Measurements from ENCODE around the gene FBLN7.
"Not testable (repeated sequence)": the region's sequence is repeated elsewhere in the genome, so short reads cannot be mapped to it uniquely, and the experiment has no call there.

Gene FBLN7

GRCh38 chr2:112183327-112184025, 45.3 kb downstream of the FBLN7 start:
- DNase-seq (ENCODE audit: low read depth, low spot score) = no peak

- DNase-seq (ENCODE audit: low read depth, low spot score) = no peak
Observed at GRCh38 chr2:112184121-112184520, 45.9 kb downstream of the FBLN7 start.

GRCh38 chr2:112185131-112185530, 46.9 kb downstream of the FBLN7 start:
- no peak for DNase-seq (ENCODE audit: low read depth, low spot score)

- no peak for DNase-seq (ENCODE audit: low read depth, low spot score)
Observed at GRCh38 chr2:112187046-112187715, 49.0 kb downstream of the FBLN7 start.

GRCh38 chr2:112187805-112188596, 49.8 kb downstream of the FBLN7 start:
- no peak for DNase-seq (ENCODE audit: low read depth, low spot score)

GRCh38 chr2:112189001-112189556, 50.9 kb downstream of the FBLN7 start:
- DNase-seq (ENCODE audit: low read depth, low spot score) = no peak

- no peak for DNase-seq (ENCODE audit: low read depth, low spot score)
Observed at GRCh38 chr2:112194028-112194427, 55.8 kb downstream of the FBLN7 start.

- DNase-seq (ENCODE audit: low read depth, low spot score) = no peak
Observed at GRCh38 chr2:112194482-112194881, 56.3 kb downstream of the FBLN7 start.

- DNase-seq (ENCODE audit: low read depth, low spot score) = no peak
Observed at GRCh38 chr2:112195167-112195766, 57.1 kb downstream of the FBLN7 start.

- no peak for DNase-seq (ENCODE audit: low read depth, low spot score)
Observed at GRCh38 chr2:112195950-112196349, 57.8 kb downstream of the FBLN7 start.

GRCh38 chr2:112197868-112198267, 59.7 kb downstream of the FBLN7 start:
- DNase-seq (ENCODE audit: low read depth, low spot score) = no peak

- no peak for DNase-seq (ENCODE audit: low read depth, low spot score)
Observed at GRCh38 chr2:112198780-112199179, 60.6 kb downstream of the FBLN7 start.

- DNase-seq (ENCODE audit: low read depth, low spot score) = no peak
Observed at GRCh38 chr2:112199188-112199587, 61.0 kb downstream of the FBLN7 start.

- no peak for DNase-seq (ENCODE audit: low read depth, low spot score)
Observed at GRCh38 chr2:112201696-112202430, 63.7 kb downstream of the FBLN7 start.

GRCh38 chr2:112204411-112204810, 66.2 kb downstream of the FBLN7 start:
- no peak for DNase-seq (ENCODE audit: low read depth, low spot score)

GRCh38 chr2:112207905-112208304, 69.7 kb downstream of the FBLN7 start:
- not testable (repeated sequence) for DNase-seq (ENCODE audit: low read depth, low spot score)

GRCh38 chr2:112216167-112216566, 78.0 kb downstream of the FBLN7 start:
- no peak for DNase-seq (ENCODE audit: low read depth, low spot score)

- no peak for DNase-seq (ENCODE audit: low read depth, low spot score)
Observed at GRCh38 chr2:112217854-112218253, 79.7 kb downstream of the FBLN7 start.

- DNase-seq (ENCODE audit: low read depth, low spot score) = no peak
Observed at GRCh38 chr2:112220186-112220585, 82.0 kb downstream of the FBLN7 start.

- DNase-seq (ENCODE audit: low read depth, low spot score) = no peak
Observed at GRCh38 chr2:112220831-112221230, 82.6 kb downstream of the FBLN7 start.

GRCh38 chr2:112229348-112229747, 91.2 kb downstream of the FBLN7 start:
- no peak for DNase-seq (ENCODE audit: low read depth, low spot score)
